ENCODE results near the gene DNHD1.

The DNHD1 gene

DNA sequence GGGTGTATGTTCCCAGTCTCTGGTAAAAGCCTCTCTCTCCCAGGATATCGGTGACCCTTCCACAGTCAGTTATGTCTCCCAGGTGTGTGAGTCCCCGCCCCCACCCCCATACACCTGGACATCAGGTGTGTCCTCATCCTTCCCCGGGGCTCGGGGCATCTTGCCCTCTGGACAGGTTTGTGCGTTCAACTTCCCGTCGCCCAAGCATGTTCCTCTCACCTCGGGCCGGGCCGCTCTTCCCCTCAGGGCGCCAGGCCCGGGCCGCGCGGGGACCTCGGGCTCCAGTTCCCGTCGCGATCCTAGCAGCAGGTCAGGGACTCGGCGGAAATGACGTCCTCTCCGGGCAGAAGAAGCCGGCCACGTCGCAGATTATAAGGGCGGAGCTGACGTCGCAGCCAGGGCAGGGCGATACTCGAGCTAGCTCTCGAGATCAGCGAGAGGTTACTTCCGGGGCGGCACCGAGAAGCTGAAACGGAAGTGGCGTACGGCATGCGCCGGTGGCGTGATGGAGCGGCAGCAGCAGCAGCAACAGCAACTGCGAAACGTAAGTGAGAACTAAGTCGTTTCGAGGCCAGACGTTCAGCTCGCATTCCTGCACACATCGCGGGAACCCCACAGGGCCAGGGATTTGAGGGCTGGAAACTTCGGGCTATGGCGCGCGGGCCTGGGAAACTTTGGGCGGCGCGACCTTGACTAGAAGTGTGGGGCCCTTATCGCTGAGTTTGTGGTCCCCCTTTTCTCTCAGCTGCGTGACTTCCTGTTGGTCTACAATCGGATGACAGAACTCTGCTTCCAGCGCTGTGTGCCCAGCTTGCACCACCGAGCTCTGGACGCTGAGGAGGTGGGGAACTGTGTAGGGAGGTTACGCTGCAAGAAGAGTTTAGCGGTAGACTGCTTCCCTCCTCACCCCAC, 15.8 kb upstream of the DNHD1 start, which contains the start of the genes ARFIP2 and TIMM10B:
TSS of gene ARFIP2 (minus strand) at position 320 of the 912 bp plus-strand sequence. CDS start 910 bp downstream, outside the sequence.
TSS of gene TIMM10B (plus strand) at position 490 of the 912 bp plus-strand sequence. CDS start at position 506, 16 bp downstream.
- H3K4me3 ChIP-seq (ENCODE audit: control insufficient read depth, low read depth, low read length), result peak within 1 kb of the TSS; percentile 98
- TF ChIP-seq, protein P1, sequence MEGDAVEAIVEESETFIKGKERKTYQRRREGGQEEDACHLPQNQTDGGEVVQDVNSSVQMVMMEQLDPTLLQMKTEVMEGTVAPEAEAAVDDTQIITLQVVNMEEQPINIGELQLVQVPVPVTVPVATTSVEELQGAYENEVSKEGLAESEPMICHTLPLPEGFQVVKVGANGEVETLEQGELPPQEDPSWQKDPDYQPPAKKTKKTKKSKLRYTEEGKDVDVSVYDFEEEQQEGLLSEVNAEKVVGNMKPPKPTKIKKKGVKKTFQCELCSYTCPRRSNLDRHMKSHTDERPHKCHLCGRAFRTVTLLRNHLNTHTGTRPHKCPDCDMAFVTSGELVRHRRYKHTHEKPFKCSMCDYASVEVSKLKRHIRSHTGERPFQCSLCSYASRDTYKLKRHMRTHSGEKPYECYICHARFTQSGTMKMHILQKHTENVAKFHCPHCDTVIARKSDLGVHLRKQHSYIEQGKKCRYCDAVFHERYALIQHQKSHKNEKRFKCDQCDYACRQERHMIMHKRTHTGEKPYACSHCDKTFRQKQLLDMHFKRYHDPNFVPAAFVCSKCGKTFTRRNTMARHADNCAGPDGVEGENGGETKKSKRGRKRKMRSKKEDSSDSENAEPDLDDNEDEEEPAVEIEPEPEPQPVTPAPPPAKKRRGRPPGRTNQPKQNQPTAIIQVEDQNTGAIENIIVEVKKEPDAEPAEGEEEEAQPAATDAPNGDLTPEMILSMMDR (conservative IDR thresholded peaks at IDR 0.05; ENCODE audit: control insufficient read depth, insufficient read depth, low read depth, low read length), result no peak
- peak; percentile 97 for DNase-seq (ENCODE audit: low read depth)

DNA sequence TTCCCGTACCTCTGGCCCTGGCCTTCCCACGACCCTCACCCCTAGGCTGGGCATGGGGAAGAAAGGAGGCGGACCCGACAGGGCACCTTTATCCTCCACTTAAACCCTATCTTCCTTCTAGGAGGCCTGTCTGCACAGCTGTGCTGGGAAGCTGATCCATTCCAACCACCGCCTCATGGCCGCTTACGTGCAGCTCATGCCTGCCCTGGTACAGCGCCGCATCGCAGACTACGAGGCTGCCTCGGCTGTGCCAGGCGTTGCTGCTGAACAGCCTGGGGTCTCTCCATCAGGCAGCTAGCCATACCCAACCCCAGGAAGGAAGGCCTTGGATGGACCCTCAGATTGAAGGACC, 15.2 kb upstream of the DNHD1 start:
- TF ChIP-seq, protein P1 (conservative IDR thresholded peaks at IDR 0.05; ENCODE audit: control insufficient read depth, insufficient read depth, low read depth, low read length), result no peak
- H3K4me3 ChIP-seq (ENCODE audit: control insufficient read depth, low read depth, low read length), result peak overlapping the region; percentile 98
- no peak for DNase-seq (ENCODE audit: low read depth)

DNA sequence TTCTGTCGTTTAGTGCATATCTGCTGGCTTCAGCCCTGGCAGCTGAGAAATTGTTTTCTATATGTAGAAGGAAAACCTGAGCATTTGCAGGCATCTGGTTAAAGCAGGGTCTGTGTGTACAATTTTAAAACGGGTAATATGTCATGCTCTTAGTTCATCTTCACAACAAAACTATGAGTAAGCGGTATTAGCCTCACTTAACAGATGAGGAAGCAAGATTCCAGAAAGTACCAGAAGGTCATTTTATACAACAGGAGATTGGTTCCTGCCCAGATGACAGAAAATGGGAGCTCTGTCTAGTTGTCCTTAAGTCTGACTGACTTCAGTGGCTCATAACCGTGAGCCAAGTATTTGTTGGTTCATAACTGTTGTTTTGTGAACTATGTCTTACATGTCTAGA, 14.6 kb upstream of the DNHD1 start:
- DNase-seq (ENCODE audit: low read depth), result no peak
- TF ChIP-seq, protein P1 (conservative IDR thresholded peaks at IDR 0.05; ENCODE audit: control insufficient read depth, insufficient read depth, low read depth, low read length), result no peak
- H3K4me3 ChIP-seq (ENCODE audit: control insufficient read depth, low read depth, low read length), result peak overlapping the region; percentile 98

DNA sequence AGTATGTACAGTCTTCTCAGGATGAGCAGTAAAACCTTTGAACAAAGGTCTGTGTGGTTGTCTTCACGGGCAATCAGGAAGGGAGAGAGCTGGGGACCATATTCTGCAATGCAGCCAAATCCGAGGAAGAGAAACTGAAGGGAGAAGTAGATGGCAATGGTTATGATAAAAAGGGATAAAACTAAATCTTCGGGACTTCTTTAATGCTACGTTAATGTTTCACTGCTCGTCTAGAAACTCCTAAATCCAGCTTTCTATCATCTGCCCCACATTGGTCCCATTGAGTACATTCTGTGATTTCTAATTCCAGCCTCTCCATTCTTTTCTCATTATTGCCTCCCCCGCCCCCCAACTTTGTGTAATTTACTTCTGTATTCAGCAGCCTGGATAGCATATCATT, 14.1 kb upstream of the DNHD1 start:
- no peak for DNase-seq (ENCODE audit: low read depth)
- H3K4me3 ChIP-seq (ENCODE audit: control insufficient read depth, low read depth, low read length), result no peak overlapping the region
- TF ChIP-seq, protein P1 (conservative IDR thresholded peaks at IDR 0.05; ENCODE audit: control insufficient read depth, insufficient read depth, low read depth, low read length), result no peak

DNA sequence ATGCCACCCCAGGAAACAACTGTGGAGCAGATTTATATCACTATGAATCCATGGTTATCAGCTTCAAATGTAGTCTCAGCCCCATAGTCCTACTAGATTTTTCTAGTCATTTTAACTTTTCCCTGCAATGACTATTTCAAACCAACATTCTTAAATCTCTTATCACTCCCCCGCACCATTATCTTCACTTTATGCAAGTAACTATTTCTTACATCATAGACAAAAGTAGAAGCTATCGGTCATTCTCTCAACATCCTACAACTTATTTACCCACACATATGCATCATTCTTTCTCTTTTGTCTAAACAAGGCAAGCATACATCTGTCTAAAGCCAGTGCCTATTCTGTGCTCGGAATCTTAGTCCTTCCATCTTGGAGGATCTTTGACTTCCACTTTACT, 11.4 kb upstream of the DNHD1 start:
- TF ChIP-seq, protein P1 (conservative IDR thresholded peaks at IDR 0.05; ENCODE audit: control insufficient read depth, insufficient read depth, low read depth, low read length), result no peak
- DNase-seq (ENCODE audit: low read depth), result no peak

DNA sequence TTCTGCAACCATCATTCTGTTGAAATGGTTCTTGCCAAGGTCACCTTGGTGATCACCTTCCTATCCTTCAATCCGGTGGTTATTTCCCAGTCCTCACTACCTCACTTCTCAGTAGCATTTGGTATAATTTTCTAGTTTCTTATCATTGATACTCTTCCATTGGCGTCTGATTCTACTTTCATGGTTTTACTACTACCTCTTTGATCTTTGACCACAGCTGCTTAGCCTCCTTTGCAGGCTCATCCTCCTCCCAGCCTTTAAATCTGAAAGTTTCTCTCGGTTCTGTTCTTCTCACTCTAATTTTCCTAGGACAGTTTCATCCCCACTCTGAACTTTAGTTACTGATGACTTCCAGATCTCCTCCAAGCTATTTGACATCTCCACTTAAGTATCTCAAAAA, 10.8 kb upstream of the DNHD1 start:
- H3K4me3 ChIP-seq (ENCODE audit: control insufficient read depth, low read depth, low read length), result no peak overlapping the region
- no peak for DNase-seq (ENCODE audit: low read depth)

More for the DNA sequence above, 11.4 kb upstream of the DNHD1 start:
- no peak overlapping the region for H3K4me3 ChIP-seq (ENCODE audit: control insufficient read depth, low read depth, low read length)

More for the DNA sequence above, 10.8 kb upstream of the DNHD1 start:
- TF ChIP-seq, protein P1 (conservative IDR thresholded peaks at IDR 0.05; ENCODE audit: control insufficient read depth, insufficient read depth, low read depth, low read length), result no peak

Data from fibroblast of mammary gland (primary cell).